HepG2 (cell line): ENCODE measurements around the gene PARVB. TPM values are rescaled to one million over a fixed set of nuclear protein-coding genes. Genes with fewer than 3 reads are reported as not detected.

Experiments used
- ATAC-seq: fragments of 200-7000 bp; cut with Tn5 transposase; 3 replicates; pipeline ENCODE4 v1.9.1; 2020; ENCODE audit warnings: mild to moderate bottlenecking, moderate library complexity
- BruUV-seq: library from RNA; stranded (reverse); fragments of 400-500 nt; replicated peaks from 2 replicates; lab custom pipeline; 2021; lab: Mats Ljungman, UMichigan
- CTCF ChIA-PET: fragments of 300-600 bp; formaldehyde crosslinking; extraction: SDS; loops from one replicate; lab custom pipeline; 2021; ENCODE audit warnings: low total read pairs, inconsistent platforms, low intra/inter-chr PET ratio; lab: Yijun Ruan, JAX
- POLR2A ChIA-PET: fragments of 350-600 bp; sonication (Branson Sonifier 250); formaldehyde crosslinking; loops from one replicate; lab custom pipeline; 2020; ENCODE audit warnings: antibody characterized with exemption, inconsistent platforms; lab: Yijun Ruan, JAX
- DNase-seq: peaks from one replicate; pipeline ENCODE4 v3.0.0-alpha.2; 2015; ENCODE audit warnings: low spot score
- FAIRE-seq: peaks from 3 replicates; lab custom pipeline; 2011; peaks lifted over from hg19 to GRCh38; lab: Jason Lieb, UNC
- H2AFZ ChIP-seq: one replicate; pipeline ENCODE4 v1.6.1; 2011; ENCODE audit warnings: low read length, inconsistent platforms
- H3K27ac ChIP-seq: fragments of 300-600 bp; 3 replicates; pipeline ENCODE4 v1.8.0; 2011; ENCODE audit warnings: mixed run types, mild to moderate bottlenecking, mixed read lengths, low read length, inconsistent platforms; ENCODE audit not compliant: insufficient read depth; ENCODE audit errors: extremely low read length
- H3K27me3 ChIP-seq, 2 experiments: fragments of 200-600 bp in 1 of 2; 2 replicates in 1 of 2; 3 replicates in 1 of 2; pipeline versions ENCODE4 v1.6.0 to v1.8.0; 2011; ENCODE audit warnings: low read length in 2 of 2, mild to moderate bottlenecking in 2 of 2, moderate library complexity in 2 of 2, inconsistent platforms in 1 of 2; ENCODE audit not compliant: insufficient read depth in 2 of 2, control insufficient read depth in 1 of 2
- H3K36me3 ChIP-seq, 2 experiments: fragments of 200-600 bp in 1 of 2; replicated peaks in 1 of 2; 2 replicates in 1 of 2; 3 replicates in 1 of 2; pipeline versions ENCODE4 v1.5.1 to v1.8.0; 2011; ENCODE audit warnings: low read length in 2 of 2, inconsistent platforms in 1 of 2; ENCODE audit not compliant: insufficient read depth in 2 of 2, control insufficient read depth in 1 of 2
- H3K4me1 ChIP-seq: 2 replicates; pipeline ENCODE4 v1.5.1; 2012; ENCODE audit warnings: low read length, inconsistent platforms; ENCODE audit not compliant: insufficient read depth
- H3K4me2 ChIP-seq: 2 replicates; pipeline ENCODE4 v1.6.0; 2011; ENCODE audit warnings: low read depth, low read length, inconsistent platforms
- H3K4me3 ChIP-seq, 3 experiments: fragments of 200-600 bp in 1 of 3; sonication (generic), shearing (Covaris generic) in 1 of 3; replicated peaks in 1 of 3; 2 replicates each; pipeline ENCODE4 v1.5.1; 2011 to 2016; ENCODE audit warnings: low read length in 3 of 3, inconsistent platforms in 2 of 3, low read depth in 2 of 3, mild to moderate bottlenecking in 2 of 3, control low read depth in 1 of 3, mixed read lengths in 1 of 3; ENCODE audit not compliant: insufficient read depth in 1 of 3
- H3K79me2 ChIP-seq: one replicate; pipeline ENCODE4 v1.6.1; 2011; ENCODE audit warnings: low read length, inconsistent platforms; ENCODE audit not compliant: insufficient read depth
- H3K9ac ChIP-seq: 2 replicates; pipeline ENCODE4 v1.6.0; 2011; ENCODE audit warnings: mild to moderate bottlenecking, low read depth, low read length, inconsistent platforms; ENCODE audit not compliant: insufficient read depth
- H3K9me3 ChIP-seq: 2 replicates; pipeline ENCODE4 v1.5.1; 2012; ENCODE audit warnings: mild to moderate bottlenecking, low read length
- H4K20me1 ChIP-seq: 2 replicates; pipeline ENCODE4 v1.6.0; 2011; ENCODE audit warnings: inconsistent platforms, mild to moderate bottlenecking, low read length, moderate library complexity; ENCODE audit not compliant: insufficient read depth
- ATF2 ChIP-seq: sonication (generic); formaldehyde crosslinking; IDR thresholded peaks from 2 replicates; pipeline ENCODE4 v1.4.0; 2020; ENCODE audit warnings: missing genetic modification reagents
- ATF4 ChIP-seq, 2 experiments: fragments of 450-650 bp in 1 of 2; sonication (generic) in 1 of 2; formaldehyde crosslinking; IDR thresholded peaks; 2 replicates each; pipeline versions ENCODE4 v1.5.0 to v1.8.0; 2020 to 2022; ENCODE audit warnings: mild to moderate bottlenecking in 1 of 2, missing genetic modification reagents in 1 of 2
- ATRX ChIP-seq: sonication (generic); formaldehyde crosslinking; IDR thresholded peaks from 2 replicates; pipeline ENCODE4 v1.4.0; 2020; ENCODE audit warnings: missing genetic modification reagents, borderline replicate concordance
- E2F2 ChIP-seq: sonication (generic); formaldehyde crosslinking; IDR thresholded peaks from 2 replicates; pipeline ENCODE4 v1.4.0; 2020; ENCODE audit warnings: missing genetic modification reagents, borderline replicate concordance
- GABPB1 ChIP-seq: IDR thresholded peaks from 2 replicates; pipeline ENCODE4 v1.6.1; 2016; ENCODE audit warnings: mild to moderate bottlenecking, missing genetic modification reagents, moderate library complexity, missing compliant biosample characterization
- HCFC1 ChIP-seq: fragments of 150-350 bp; IDR thresholded peaks from 2 replicates; pipeline ENCODE4 v1.6.1; 2014; ENCODE audit warnings: low read depth, low read length
- MTA3 ChIP-seq: sonication (generic); formaldehyde crosslinking; IDR thresholded peaks from 2 replicates; pipeline ENCODE4 v1.4.0; 2020; ENCODE audit warnings: missing genetic modification reagents
- PBX3 ChIP-seq: sonication (generic); formaldehyde crosslinking; IDR thresholded peaks from 2 replicates; pipeline ENCODE4 v1.8.1; 2023; ENCODE audit warnings: missing genetic modification reagents, inconsistent platforms, borderline replicate concordance
- RFX1 ChIP-seq: fragments of 450-650 bp; IDR thresholded peaks from 2 replicates; pipeline ENCODE4 v1.6.1; 2017
- SNAPC2 ChIP-seq: sonication (generic); formaldehyde crosslinking; IDR thresholded peaks from 2 replicates; pipeline ENCODE4 v1.8.1; 2022; ENCODE audit warnings: mild to moderate bottlenecking, missing genetic modification reagents
- ZNF296 ChIP-seq: sonication (generic); formaldehyde crosslinking; conservative IDR thresholded peaks from 2 replicates; pipeline ENCODE4 v1.5.0; 2020; ENCODE audit warnings: mild to moderate bottlenecking, missing genetic modification reagents
- ZNF574 ChIP-seq: sonication (generic); formaldehyde crosslinking; IDR thresholded peaks from 2 replicates; pipeline ENCODE4 v1.4.0; 2020; ENCODE audit warnings: missing genetic modification reagents
- ZNF605 ChIP-seq: sonication (generic); formaldehyde crosslinking; IDR thresholded peaks from 2 replicates; pipeline ENCODE4 v1.8.0; 2022; ENCODE audit warnings: mild to moderate bottlenecking, missing genetic modification reagents
- WGBS: methylation state at CpG from one replicate; pipeline ENCODE4 v1.1.6; 2017; ENCODE audit warnings: low lambda C conversion rate; 5-methylcytosine and 5-hydroxymethylcytosine counted together
- in situ Hi-C: cut with HindIII; loops from 2 replicates; pipeline ENCODE4 v1.10.0; 2017; ENCODE audit warnings: low pct_unique_long_range_greater_than_20kb; ENCODE audit not compliant: extremely low pct_ligation_motif_present
- intact Hi-C: fragments of 100-400 bp; cut with micrococcal nuclease; formaldehyde crosslinking; loops from one replicate; pipeline ENCODE4 v1.10.0; 2022; ENCODE audit not compliant: unreplicated experiment
- polyA plus RNA-seq, 8 experiments: library from polyadenylated mRNA; depleted of rRNA in 3 of 8; stranded (reverse) in 7 of 8; unstranded in 1 of 8; fragments of >200 nt; fragmentation: Illumina TruSeq in 4 of 8; extraction: Trizol in 4 of 8; gene quantifications; 2 replicates each; pipeline versions ENCODE4 v1.2.1 to v1.2.3, GENCODE V29; 2011 to 2016; ENCODE audit warnings: low read depth in 4 of 8, missing spikeins in 1 of 8, mixed read lengths in 1 of 8; ENCODE audit not compliant: insufficient read depth in 1 of 8
- total RNA-seq, 5 experiments: library from RNA; depleted of rRNA; stranded (reverse); fragments of >200 nt; fragmentation: Illumina TruSeq; extraction: Trizol; gene quantifications; 2 replicates each; pipeline ENCODE4 v1.2.3, GENCODE V29; 2016; ENCODE audit warnings: low read depth in 1 of 5

Gene PARVB
- total and polyA plus RNA-seq, 2 of the 13 experiments (the other 11 are each of a cell fraction or from before 2014, with no cell fraction given), result 0.11 to 0.15 TPM

- TF ChIP-seq ZNF574 (CRISPR knock-in tag), result no peak
- peak; percentile 6; the same call in 1 of the 2 replicates for TF ChIP-seq RFX1
Measured at GRCh38 chr22:44074337-44074984, 50.4 kb downstream of the PARVB start (continued).

- Histone ChIP-seq H3K4me3 (no peak overlapping the region), H3K4me1 (no peaks in the 10 kb centered on the region), H3K4me2 (no peak overlapping the region), H3K27me3 (peaks cover 1 to 25% of the 10 kb centered on the region in 2 experiments; a peak in 3 of 5 replicates), H3K79me2 (no peaks in the 10 kb centered on the region), H3K9me3 (no peaks in the 10 kb centered on the region), H3K9ac (no peak overlapping the region), H2AFZ (no peak overlapping the region), H3K27ac (no peak overlapping the region), H3K36me3 (no peaks in the 10 kb centered on the region), H4K20me1 (no peaks in the 10 kb centered on the region)
- intact Hi-C loops, result no loop called here
- DNase-seq, result no peak
- FAIRE-seq, result no peak
- in situ Hi-C loops, result no loop called here
- POLR2A ChIA-PET, result no interaction called here
- 7% methylated on average over 5 of the region's 12 CpGs for WGBS
- BruUV-seq, result no TSS peak
- CTCF ChIA-PET, result no interaction called here
- ATAC-seq, result no peak
- no peak for TF ChIP-seq ZNF605 (CRISPR knock-in tag)
- TF ChIP-seq ZNF296, result no peak
- TF ChIP-seq ATF2, result no peak
- no peak for TF ChIP-seq MTA3
- no peak for TF ChIP-seq HCFC1
- TF ChIP-seq SNAPC2 (CRISPR knock-in tag), result no peak
- no peak for TF ChIP-seq GABPB1 (CRISPR knock-in tag)
- no peak for TF ChIP-seq ATF4 (CRISPR knock-in tag; IDR thresholded peaks at IDR 0.05)
- no peak for TF ChIP-seq PBX3 (CRISPR knock-in tag)
- TF ChIP-seq ATRX, result no peak
- TF ChIP-seq E2F2 (CRISPR knock-in tag), result no peak
Measured at GRCh38 chr22:44075022-44075421, 50.9 kb downstream of the PARVB start.
